ENCODE data around the gene MRPL44. TPM values are rescaled to one million over a fixed set of nuclear protein-coding genes. Genes with fewer than 3 reads are reported as not detected.

MRPL44 gene
- total and polyA plus RNA-seq, 2 of the 8 experiments (the other 6 are each of a cell fraction or from before 2014, with no cell fraction given), result 32.0 to 53.2 TPM

- TF ChIP-seq RAD21 (IDR thresholded peaks at IDR 0.05 in 1 of 2, conservative IDR thresholded peaks at IDR 0.05 in 1 of 2; ENCODE audit: low read depth in 2 of 2, low read length in 2 of 2) (0 out of 4 replicates have a peak, but pooled peaks of 1 of the 2 experiments have one; percentile 24), SIN3A (conservative IDR thresholded peaks at IDR 0.05 in 1 of 2, IDR thresholded peaks at IDR 0.05 in 1 of 2; ENCODE audit: low read depth in 1 of 2, low read length in 2 of 2) (peak; percentile 89 to 95; a peak in 3 of 4 replicates), EP300 (IDR thresholded peaks at IDR 0.05; ENCODE audit: borderline replicate concordance in 1 of 2, low read depth in 2 of 2, low read length in 2 of 2) (peak; percentile 6 to 92), CREB1 (IDR thresholded peaks at IDR 0.05) (peak; percentile 75), NRF1 (IDR thresholded peaks at IDR 0.05; ENCODE audit: low read depth, low read length) (no peak), JUN (IDR thresholded peaks at IDR 0.05; ENCODE audit: low read depth, low read length) (no peak), SIX5 (IDR thresholded peaks at IDR 0.05; ENCODE audit: low read depth, low read length) (peak; percentile 44; the same call in 1 of the 2 replicates), TAF7 (optimal IDR thresholded peaks at IDR 0.05; ENCODE audit: borderline replicate concordance, low read depth, low read length) (peak; percentile 92), GTF2F1 (IDR thresholded peaks at IDR 0.05; ENCODE audit: borderline replicate concordance, low read depth, low read length) (peak; percentile 72; the same call in 1 of the 2 replicates), KDM5A (IDR thresholded peaks at IDR 0.05; ENCODE audit: low read length) (peak; percentile 96), TBP (IDR thresholded peaks at IDR 0.05; ENCODE audit: low read depth, low read length) (peak; percentile 93), CTCF (IDR thresholded peaks at IDR 0.05; ENCODE audit: control extremely low read depth in 1 of 3, insufficient read depth in 1 of 3, low read depth in 1 of 3, low read length in 3 of 3) (no peak), ZNF274 (IDR thresholded peaks at IDR 0.05; ENCODE audit: borderline replicate concordance, extremely low read depth, low read length) (no peak), MAFK (IDR thresholded peaks at IDR 0.05; ENCODE audit: low read depth, low read length) (no peak), RXRA (IDR thresholded peaks at IDR 0.05; ENCODE audit: insufficient read depth, low read depth, low read length) (no peak), SIRT6 (IDR thresholded peaks at IDR 0.05; ENCODE audit: low read length) (no peak), FOSL1 (IDR thresholded peaks at IDR 0.05; ENCODE audit: insufficient read depth, low read depth, low read length) (no peak), NANOG (IDR thresholded peaks at IDR 0.05; ENCODE audit: insufficient read depth, low read depth, low read length, poor library complexity, severe bottlenecking) (peak; percentile 8), POLR2A (IDR thresholded peaks at IDR 0.05; ENCODE audit: control extremely low read depth in 1 of 2, low read depth in 2 of 2, low read length in 2 of 2) (peak; percentile 90 to 92), TAF1 (IDR thresholded peaks at IDR 0.05; ENCODE audit: low read depth, low read length) (peak; percentile 98), EZH2 (IDR thresholded peaks at IDR 0.05; ENCODE audit: low read depth, low read length, severe bottlenecking) (no peak)
These were observed at the start of gene MRPL44 (continued) for GRCh38 chr2:223957092-223957851.

Data from H1 (cell line).